ENCODE results near the gene PIEZO2.

- no peak for TF ChIP-seq POLR2AphosphoS5 (IDR thresholded peaks at IDR 0.05; ENCODE audit: low read depth, low read length)
- TF ChIP-seq TAF1 (IDR thresholded peaks at IDR 0.05; ENCODE audit: low read depth, low read length) = no peak
Measured at GRCh38 chr18:11072632-11073031, 76.7 kb downstream of the PIEZO2 start.

Measured in GM12891 (cell line).